HEK293 (cell line): ENCODE results near the gene STIP1.

Experiments used
- EGR2 ChIP-seq: fragments of 450-650 bp; formaldehyde crosslinking; IDR thresholded peaks from 2 replicates; pipeline ENCODE4 v1.5.1; 2016; ENCODE audit warnings: low read depth, missing biosample characterization, missing genetic modification characterization
- FEZF1 ChIP-seq: fragments of 450-650 bp; formaldehyde crosslinking; IDR thresholded peaks from 2 replicates; pipeline ENCODE4 v1.5.1; 2016; ENCODE audit warnings: missing biosample characterization, missing genetic modification characterization
- KLF8 ChIP-seq: fragments of 450-650 bp; formaldehyde crosslinking; IDR thresholded peaks from 2 replicates; pipeline ENCODE4 v1.5.1; 2016; ENCODE audit warnings: missing biosample characterization, missing genetic modification characterization
- PRDM2 ChIP-seq: fragments of 450-650 bp; formaldehyde crosslinking; IDR thresholded peaks from 2 replicates; pipeline ENCODE4 v1.5.1; 2016; ENCODE audit warnings: missing biosample characterization, missing genetic modification characterization, borderline replicate concordance
- ZBTB11 ChIP-seq: fragments of 450-650 bp; formaldehyde crosslinking; conservative IDR thresholded peaks from 2 replicates; pipeline ENCODE4 v1.5.1; 2016; ENCODE audit warnings: low read depth, missing biosample characterization, missing genetic modification characterization
- ZBTB21 ChIP-seq: fragments of 450-650 bp; formaldehyde crosslinking; IDR thresholded peaks from 2 replicates; pipeline ENCODE4 v1.5.1; 2017; ENCODE audit warnings: missing biosample characterization, missing genetic modification characterization
- ZBTB26 ChIP-seq: fragments of 450-650 bp; formaldehyde crosslinking; optimal IDR thresholded peaks from 2 replicates; pipeline ENCODE3; 2016; ENCODE audit warnings: missing biosample characterization, mild to moderate bottlenecking, missing genetic modification characterization
- ZBTB44 ChIP-seq: fragments of 450-650 bp; IDR thresholded peaks from 2 replicates; pipeline ENCODE4 v1.5.1; 2018; ENCODE audit warnings: missing biosample characterization, mild to moderate bottlenecking, missing genetic modification characterization
- ZBTB6 ChIP-seq: fragments of 450-650 bp; formaldehyde crosslinking; IDR thresholded peaks from 2 replicates; pipeline ENCODE4 v1.5.1; 2017; ENCODE audit warnings: missing biosample characterization, missing genetic modification characterization
- ZBTB7A ChIP-seq: fragments of 450-650 bp; formaldehyde crosslinking; IDR thresholded peaks from 2 replicates; pipeline ENCODE4 v1.5.1; 2016; ENCODE audit warnings: low read depth, missing biosample characterization, missing genetic modification characterization
- ZFP3 ChIP-seq: fragments of 450-650 bp; formaldehyde crosslinking; IDR thresholded peaks from 2 replicates; pipeline ENCODE4 v1.5.1; 2016; ENCODE audit warnings: low read depth, missing biosample characterization, missing genetic modification characterization
- ZNF121 ChIP-seq: fragments of 450-650 bp; formaldehyde crosslinking; IDR thresholded peaks from 2 replicates; pipeline ENCODE4 v1.5.1; 2016; ENCODE audit warnings: missing biosample characterization, missing genetic modification characterization
- ZNF132 ChIP-seq: fragments of 450-650 bp; formaldehyde crosslinking; IDR thresholded peaks from 2 replicates; pipeline ENCODE4 v1.5.1; 2017; ENCODE audit warnings: missing biosample characterization, missing genetic modification characterization, borderline replicate concordance
- ZNF133 ChIP-seq: fragments of 450-650 bp; formaldehyde crosslinking; IDR thresholded peaks from 2 replicates; pipeline ENCODE4 v1.5.1; 2016; ENCODE audit warnings: missing biosample characterization, missing genetic modification characterization
- ZNF16 ChIP-seq: fragments of 450-650 bp; formaldehyde crosslinking; IDR thresholded peaks from 2 replicates; pipeline ENCODE4 v1.5.1; 2016; ENCODE audit warnings: low read depth, missing biosample characterization, missing genetic modification characterization
- ZNF221 ChIP-seq: fragments of 450-650 bp; formaldehyde crosslinking; IDR thresholded peaks from 2 replicates; pipeline ENCODE4 v1.5.1; 2017; ENCODE audit warnings: missing biosample characterization, missing genetic modification characterization, borderline replicate concordance
- ZNF292 ChIP-seq: fragments of 450-650 bp; formaldehyde crosslinking; IDR thresholded peaks from 2 replicates; pipeline ENCODE4 v1.5.1; 2016; ENCODE audit warnings: low read depth, missing biosample characterization, missing genetic modification characterization, borderline replicate concordance
- ZNF404 ChIP-seq: fragments of 450-650 bp; formaldehyde crosslinking; IDR thresholded peaks from 2 replicates; pipeline ENCODE4 v1.5.1; 2017; ENCODE audit warnings: missing biosample characterization, missing genetic modification characterization
- ZNF473 ChIP-seq: fragments of 450-650 bp; formaldehyde crosslinking; IDR thresholded peaks from 2 replicates; pipeline ENCODE4 v1.5.1; 2017; ENCODE audit warnings: missing biosample characterization, missing genetic modification characterization
- ZNF555 ChIP-seq: fragments of 450-650 bp; formaldehyde crosslinking; conservative IDR thresholded peaks from 2 replicates; pipeline ENCODE4 v1.5.1; 2017; ENCODE audit warnings: missing biosample characterization, mild to moderate bottlenecking, missing genetic modification characterization, inconsistent platforms
- ZNF639 ChIP-seq: fragments of 450-650 bp; formaldehyde crosslinking; IDR thresholded peaks from 2 replicates; pipeline ENCODE4 v1.5.1; 2016; ENCODE audit warnings: missing biosample characterization, missing genetic modification characterization
- ZNF677 ChIP-seq: fragments of 450-650 bp; IDR thresholded peaks from 2 replicates; pipeline ENCODE4 v1.5.0; 2018; ENCODE audit warnings: missing biosample characterization, mild to moderate bottlenecking, missing genetic modification characterization, moderate library complexity
- ZNF785 ChIP-seq: fragments of 450-650 bp; formaldehyde crosslinking; IDR thresholded peaks from 2 replicates; pipeline ENCODE4 v1.5.1; 2016; ENCODE audit warnings: missing biosample characterization, missing genetic modification characterization
- ZNF792 ChIP-seq: fragments of 450-650 bp; formaldehyde crosslinking; IDR thresholded peaks from 2 replicates; pipeline ENCODE4 v1.5.1; 2016; ENCODE audit warnings: missing biosample characterization, missing genetic modification characterization

The STIP1 gene

GRCh38 chr11:64241491-64242374, 55.8 kb downstream of the STIP1 start (continued):
- TF ChIP-seq ZNF404 (tag by site-specific recombination): no peak
- TF ChIP-seq ZBTB7A: peak; percentile 56; the same call in 1 of the 2 replicates
- no peak for TF ChIP-seq ZFP3 (tag by site-specific recombination)
- TF ChIP-seq ZNF16 (tag by site-specific recombination): no peak
- TF ChIP-seq EGR2 (tag by site-specific recombination): peak; percentile 75
- TF ChIP-seq ZBTB6 (tag by site-specific recombination): no peak
- TF ChIP-seq ZNF132 (tag by site-specific recombination): no peak
- TF ChIP-seq ZNF785 (tag by site-specific recombination): no peak
- 0 out of 2 replicates have a peak, but pooled peaks have one; percentile 42 for TF ChIP-seq KLF8 (tag by site-specific recombination)
- TF ChIP-seq ZBTB44 (tag by site-specific recombination): no peak
- no peak for TF ChIP-seq ZNF133 (tag by site-specific recombination)
- TF ChIP-seq ZNF792 (tag by site-specific recombination): no peak
- TF ChIP-seq PRDM2 (tag by site-specific recombination): no peak
- TF ChIP-seq FEZF1 (tag by site-specific recombination): no peak
- no peak for TF ChIP-seq ZNF639
- TF ChIP-seq ZNF677 (tag by site-specific recombination): no peak
- no peak for TF ChIP-seq ZNF473 (tag by site-specific recombination)
- no peak for TF ChIP-seq ZNF555 (tag by site-specific recombination)
- no peak for TF ChIP-seq ZNF121
- TF ChIP-seq ZBTB11 (tag by site-specific recombination): peak; percentile 90
- TF ChIP-seq ZBTB26 (tag by site-specific recombination): no peak
- TF ChIP-seq ZNF221 (tag by site-specific recombination): no peak
- no peak for TF ChIP-seq ZNF292 (tag by site-specific recombination)
- TF ChIP-seq ZBTB21 (tag by site-specific recombination): no peak
